H1 (cell line): ENCODE results near the gene MED23. TPM values are rescaled to one million over a fixed set of nuclear protein-coding genes. Genes with fewer than 3 reads are reported as not detected.

Source experiments
- CTCF ChIA-PET: fragments of 300-600 bp; sonication (Branson Sonifier 250); formaldehyde crosslinking; loops from one replicate; lab custom pipeline; 2021; ENCODE audit not compliant: partially characterized antibody; lab: Charles Lee
- POLR2A ChIA-PET: fragments of 300-600 bp; sonication (Branson Sonifier 250); formaldehyde crosslinking; loops from one replicate; lab custom pipeline; 2021; ENCODE audit warnings: inconsistent platforms; ENCODE audit not compliant: partially characterized antibody; lab: Charles Lee
- DNase-seq, 2 experiments: peaks; one replicate each; pipeline versions ENCODE4 v3.0.0 to v3.0.0-alpha.2; 2010 to 2022; ENCODE audit warnings: low spot score in 2 of 2, low read depth in 1 of 2, mixed read lengths in 1 of 2
- FAIRE-seq: peaks from 2 replicates; lab custom pipeline; 2011; peaks lifted over from hg19 to GRCh38; lab: Jason Lieb, UNC
- H2AFZ ChIP-seq: 2 replicates; pipeline ENCODE4 v1.8.1; 2012; ENCODE audit warnings: low read length, inconsistent platforms
- H2AK5ac ChIP-seq: 2 replicates; pipeline ENCODE4 v1.6.1; 2013; ENCODE audit warnings: low read depth, low read length
- H2BK120ac ChIP-seq: replicated peaks from 2 replicates; pipeline ENCODE3; 2013; ENCODE audit warnings: low read depth, low read length, inconsistent platforms
- H2BK12ac ChIP-seq: 2 replicates; pipeline ENCODE4 v1.6.1; 2013; ENCODE audit warnings: low read depth, low read length
- H2BK15ac ChIP-seq: 2 replicates; pipeline ENCODE4 v1.6.1; 2013; ENCODE audit warnings: low read length
- H2BK20ac ChIP-seq: 2 replicates; pipeline ENCODE4 v1.6.1; 2013; ENCODE audit warnings: low read length
- H2BK5ac ChIP-seq: 2 replicates; pipeline ENCODE4 v1.6.1; 2013; ENCODE audit warnings: low read depth, low read length
- H3K14ac ChIP-seq: 2 replicates; pipeline ENCODE4 v1.6.1; 2013; ENCODE audit warnings: inconsistent platforms; ENCODE audit not compliant: insufficient read length
- H3K18ac ChIP-seq: 2 replicates; pipeline ENCODE4 v1.6.1; 2013; ENCODE audit warnings: low read length; ENCODE audit errors: extremely low read depth
- H3K23ac ChIP-seq: 2 replicates; pipeline ENCODE4 v1.6.1; 2013; ENCODE audit warnings: inconsistent platforms; ENCODE audit not compliant: insufficient read length
- H3K23me2 ChIP-seq: 2 replicates; pipeline ENCODE4 v1.6.1; 2013; ENCODE audit warnings: low read depth, low read length
- H3K27ac ChIP-seq: 2 replicates; pipeline ENCODE4 v1.6.1; 2011; ENCODE audit warnings: low read depth, low read length, inconsistent platforms
- H3K27me3 ChIP-seq, 4 experiments: replicated peaks in 1 of 4; 1 replicate in 1 of 4; 2 replicates in 3 of 4; pipeline versions ENCODE4 v1.6.1 to v1.8.1; 2011 to 2013; ENCODE audit warnings: low read length in 3 of 4, mild to moderate bottlenecking in 3 of 4, inconsistent platforms in 2 of 4, mixed read lengths in 2 of 4, moderate library complexity in 1 of 4; ENCODE audit not compliant: control insufficient read depth in 3 of 4, insufficient read depth in 3 of 4; ENCODE audit errors: extremely low read depth in 1 of 4
- H3K36me3 ChIP-seq, 4 experiments: 2 replicates each; pipeline versions ENCODE4 v1.6.1 to v1.8.1; 2011 to 2013; ENCODE audit warnings: mild to moderate bottlenecking in 4 of 4, low read length in 3 of 4, moderate library complexity in 2 of 4, control low read depth in 1 of 4, inconsistent platforms in 1 of 4; ENCODE audit not compliant: insufficient read depth in 4 of 4, control insufficient read depth in 2 of 4
- H3K4ac ChIP-seq: replicated peaks from 2 replicates; pipeline ENCODE3; 2013; ENCODE audit warnings: low read length, low read depth, mixed read lengths, inconsistent platforms; ENCODE audit not compliant: insufficient read length
- H3K4me1 ChIP-seq, 4 experiments: replicated peaks in 1 of 4; 1 replicate in 1 of 4; 2 replicates in 3 of 4; pipeline versions ENCODE4 v1.6.1 to v1.8.1; 2011 to 2013; ENCODE audit warnings: low read length in 3 of 4, inconsistent platforms in 2 of 4, mixed read lengths in 1 of 4; ENCODE audit not compliant: insufficient read depth in 4 of 4, control insufficient read depth in 3 of 4
- H3K4me2 ChIP-seq, 2 experiments: 2 replicates each; pipeline versions ENCODE4 v1.6.1 to v1.8.1; 2011 to 2013; ENCODE audit warnings: low read depth in 2 of 2, low read length in 2 of 2, control low read depth in 1 of 2, inconsistent platforms in 1 of 2, mild to moderate bottlenecking in 1 of 2; ENCODE audit not compliant: insufficient read depth in 1 of 2
- H3K4me3 ChIP-seq, 4 experiments: fragments of 200-600, 300-600 bp in 1 of 4; sonication (generic), shearing (Covaris generic), sonication (Bioruptor Twin) in 1 of 4; 2 replicates each; pipeline versions ENCODE4 v1.5.1 to v1.8.1; 2011 to 2016; ENCODE audit warnings: low read length in 4 of 4, low read depth in 3 of 4, control low read depth in 2 of 4, inconsistent platforms in 2 of 4, mild to moderate bottlenecking in 2 of 4, mixed read lengths in 1 of 4, moderate library complexity in 1 of 4; ENCODE audit not compliant: insufficient read depth in 2 of 4; ENCODE audit errors: extremely low read depth in 1 of 4
- H3K56ac ChIP-seq: replicated peaks from 2 replicates; pipeline ENCODE3; 2013; ENCODE audit warnings: low read depth, mild to moderate bottlenecking, mixed read lengths, low read length, inconsistent platforms; ENCODE audit not compliant: insufficient read length
- H3K79me1 ChIP-seq: 2 replicates; pipeline ENCODE4 v1.6.1; 2013; ENCODE audit warnings: low read depth, low read length, control low read depth
- H3K79me2 ChIP-seq, 2 experiments: 2 replicates each; pipeline versions ENCODE4 v1.6.1 to v1.8.1; 2012 to 2013; ENCODE audit warnings: low read length in 2 of 2, mild to moderate bottlenecking in 2 of 2, inconsistent platforms in 1 of 2; ENCODE audit not compliant: insufficient read depth in 2 of 2, control insufficient read depth in 1 of 2
- H3K9ac ChIP-seq, 4 experiments: replicated peaks in 1 of 4; 1 replicate in 1 of 4; 2 replicates in 3 of 4; pipeline versions ENCODE4 v1.6.1 to v1.8.1; 2011 to 2013; ENCODE audit warnings: low read depth in 3 of 4, low read length in 3 of 4, control low read depth in 2 of 4, mild to moderate bottlenecking in 2 of 4, moderate library complexity in 2 of 4, inconsistent platforms in 1 of 4; ENCODE audit errors: extremely low read depth in 1 of 4
- H3K9me3 ChIP-seq, 2 experiments: 2 replicates each; pipeline versions ENCODE4 v1.6.1 to v1.8.1; 2012 to 2013; ENCODE audit warnings: mild to moderate bottlenecking in 2 of 2, moderate library complexity in 2 of 2, control low read depth in 1 of 2, inconsistent platforms in 1 of 2, low read depth in 1 of 2, low read length in 1 of 2, mixed read lengths in 1 of 2; ENCODE audit not compliant: insufficient read depth in 2 of 2
- H4K20me1 ChIP-seq, 2 experiments: replicated peaks in 1 of 2; 2 replicates each; pipeline versions ENCODE3 to v1.8.1; 2011 to 2013; ENCODE audit warnings: inconsistent platforms in 2 of 2, low read length in 2 of 2, mild to moderate bottlenecking in 1 of 2; ENCODE audit not compliant: insufficient read depth in 2 of 2, control insufficient read depth in 1 of 2
- H4K5ac ChIP-seq: 2 replicates; pipeline ENCODE4 v1.6.1; 2013; ENCODE audit warnings: low read length, low read depth, mixed read lengths, inconsistent platforms; ENCODE audit not compliant: insufficient read length
- H4K8ac ChIP-seq: 2 replicates; pipeline ENCODE4 v1.8.0; 2013; ENCODE audit warnings: mild to moderate bottlenecking, moderate library complexity, low read length, inconsistent platforms; ENCODE audit not compliant: insufficient read depth; ENCODE audit errors: extremely low read depth
- H4K91ac ChIP-seq: replicated peaks from 2 replicates; pipeline ENCODE3; 2013; ENCODE audit warnings: low read length, mixed read lengths, inconsistent platforms; ENCODE audit not compliant: insufficient read length
- BCL11A ChIP-seq, 2 experiments: IDR thresholded peaks; one replicate each; pipeline ENCODE4 v1.6.1; 2011; ENCODE audit warnings: low read depth in 2 of 2, low read length in 2 of 2, mild to moderate bottlenecking in 2 of 2
- EZH2 ChIP-seq: fragments of 200-600 bp; sonication (generic); IDR thresholded peaks from 2 replicates; pipeline ENCODE4 v1.7.1; 2012; ENCODE audit warnings: low read depth, mild to moderate bottlenecking, moderate library complexity, low read length, inconsistent platforms; ENCODE audit not compliant: severe bottlenecking
- RAD21 ChIP-seq, 2 experiments: IDR thresholded peaks in 1 of 2; conservative IDR thresholded peaks in 1 of 2; 2 replicates each; pipeline ENCODE4 v1.6.1; 2011; ENCODE audit warnings: low read depth in 2 of 2, low read length in 2 of 2, improper control_type of control experiment in 1 of 2, inconsistent platforms in 1 of 2, mild to moderate bottlenecking in 1 of 2, moderate library complexity in 1 of 2
- WGBS, 2 experiments: shearing (Covaris generic) in 1 of 2; methylation state at CpG; one replicate each; pipeline versions ENCODE4 v1.1.6 to v1.1.7; 2013 to 2015; ENCODE audit warnings: low lambda C conversion rate in 2 of 2, mixed read lengths in 2 of 2, inconsistent platforms in 1 of 2, low coverage in 1 of 2, missing lambda C conversion rate in 1 of 2; ENCODE audit not compliant: insufficient replicate concordance in 2 of 2, insufficient coverage in 1 of 2, insufficient read length in 1 of 2; ENCODE audit errors: extremely low coverage in 1 of 2, missing lambda C conversion rate in 1 of 2; 5-methylcytosine and 5-hydroxymethylcytosine counted together
- polyA plus RNA-seq, 7 experiments: library from polyadenylated mRNA; depleted of rRNA in 3 of 7; stranded (reverse) in 5 of 7; unstranded in 2 of 7; fragments of >200 nt in 5 of 7; fragments of 200-250 nt in 2 of 7; gene quantifications; 1 replicate in 5 of 7; 2 replicates in 1 of 7; 4 replicates in 1 of 7; pipeline versions ENCODE4 v1.2.1 to v1.2.3, GENCODE V29; 2011 to 2013; ENCODE audit warnings: missing spikeins in 2 of 7, mixed read lengths in 2 of 7
- total RNA-seq: library from RNA; stranded (reverse); fragmentation: NEBNext Ultra II Directional; extraction: Animal tissue kit (Norgen Biotek cat#: 25700); gene quantifications from 2 replicates; pipeline ENCODE4 v1.2.1, GENCODE V29; 2021

Gene MED23
- total and polyA plus RNA-seq, 2 of the 8 experiments (the other 6 are each of a cell fraction or from before 2014, with no cell fraction given) = 10.5 to 13.0 TPM

GRCh38 chr6:131657630-131658111 lies 29.6 kb upstream of the MED23 start:
- H4K8ac ChIP-seq = no peak overlapping the region
- ChIA-PET CTCF (interaction anchor here (1.1 to 4.5 kb wide), 3 partner anchors 9 to 30 kb away, joined by 3 to 21 read pairs (median 5); partner anchors contain the start of gene MED23), POLR2A (no interaction called here)
- H3K27me3 ChIP-seq = no peaks in the 10 kb centered on the region; a peak in 1 of 7 replicates
- H3K56ac ChIP-seq = no peak overlapping the region
- no peak overlapping the region for H3K27ac ChIP-seq
- H3K18ac ChIP-seq = no peak overlapping the region
- H2AK5ac ChIP-seq = no peak overlapping the region
- H2BK15ac ChIP-seq = no peak overlapping the region
- H3K4me3 ChIP-seq = no peak overlapping the region
- H3K79me1 ChIP-seq = no peaks in the 10 kb centered on the region
- H4K20me1 ChIP-seq = no peaks in the 10 kb centered on the region
- H2BK20ac ChIP-seq = no peak overlapping the region
- H3K23me2 ChIP-seq = no peaks in the 10 kb centered on the region
- H2AFZ ChIP-seq = no peak overlapping the region
- no peak overlapping the region for H3K4ac ChIP-seq
- 88% methylated on average over 6 of the region's 6 CpGs; no CpG with 5 or more reads in 1 of the 2 experiments for WGBS, 2 experiments
- TF ChIP-seq BCL11A (IDR thresholded peaks at IDR 0.05; ENCODE audit: low read depth in 2 of 2, low read length in 2 of 2) = no peak
- TF ChIP-seq EZH2 = no peak
- TF ChIP-seq RAD21 (IDR thresholded peaks at IDR 0.05 in 1 of 2, conservative IDR thresholded peaks at IDR 0.05 in 1 of 2; ENCODE audit: low read depth in 2 of 2, low read length in 2 of 2) = no peak
- DNase-seq (no peak), FAIRE-seq (no peak)
- H3K9me3 ChIP-seq = no peaks in the 10 kb centered on the region
- no peak overlapping the region for H3K23ac ChIP-seq
- H2BK120ac ChIP-seq = no peak overlapping the region
- no peaks in the 10 kb centered on the region for H3K36me3 ChIP-seq
- H3K79me2 ChIP-seq = no peaks in the 10 kb centered on the region
- no peak overlapping the region for H4K91ac ChIP-seq
- H2BK12ac ChIP-seq = no peak overlapping the region
- no peaks in the 10 kb centered on the region for H3K4me1 ChIP-seq
- no peak overlapping the region for H4K5ac ChIP-seq
- H3K4me2 ChIP-seq = no peak overlapping the region
- no peak overlapping the region for H3K9ac ChIP-seq
- no peak overlapping the region for H3K14ac ChIP-seq
- H2BK5ac ChIP-seq = no peak overlapping the region
